NCI-H1092 (cell line): ENCODE data around the gene GTF3C4.

Experiments used
- DNase-seq: peaks from one replicate; lab custom pipeline; 2025; lab: John Stamatoyannopoulos, UW

Gene GTF3C4

GRCh38 chr9:132648283-132648682, 22.0 kb upstream of the GTF3C4 start:
- no peak for DNase-seq

GRCh38 chr9:132648685-132649084, 21.6 kb upstream of the GTF3C4 start:
- no peak for DNase-seq

GRCh38 chr9:132651259-132651658, 19.0 kb upstream of the GTF3C4 start:
- peak; percentile 26 for DNase-seq

- no peak for DNase-seq
Measured at GRCh38 chr9:132656299-132656698, 14.0 kb upstream of the GTF3C4 start.

- no peak for DNase-seq
Measured at GRCh38 chr9:132662152-132662945, 7.9 kb upstream of the GTF3C4 start.

- DNase-seq, result no peak
Measured at GRCh38 chr9:132663117-132663516, 7.1 kb upstream of the GTF3C4 start.

- no peak for DNase-seq
Measured at GRCh38 chr9:132663851-132664250, 6.4 kb upstream of the GTF3C4 start.

- no peak for DNase-seq
Measured at GRCh38 chr9:132669319-132669697, 956 bp upstream of the GTF3C4 start.

- DNase-seq, result peak; percentile 72
Measured at GRCh38 chr9:132669698-132670456, 387 bp upstream of the GTF3C4 start, which contains the start of gene DDX31. TSS of gene DDX31 (minus strand) at chr9:132669983. CDS start at chr9:132669934, 49 bp downstream.

GRCh38 chr9:132671620-132672412, 1.6 kb downstream of the GTF3C4 start:
- DNase-seq, result no peak

GRCh38 chr9:132672413-132672690, 2.1 kb downstream of the GTF3C4 start:
- no peak for DNase-seq

GRCh38 chr9:132673355-132673754, 3.1 kb downstream of the GTF3C4 start:
- DNase-seq, result no peak

GRCh38 chr9:132674485-132674884, 4.2 kb downstream of the GTF3C4 start:
- no peak for DNase-seq

GRCh38 chr9:132677976-132678375, 7.7 kb downstream of the GTF3C4 start:
- no peak for DNase-seq

- no peak for DNase-seq
Measured at GRCh38 chr9:132679946-132680625, 9.8 kb downstream of the GTF3C4 start.

- no peak for DNase-seq
Measured at GRCh38 chr9:132681561-132681960, 11.3 kb downstream of the GTF3C4 start.

- no peak for DNase-seq
Measured at GRCh38 chr9:132683873-132684272, 13.6 kb downstream of the GTF3C4 start.

- no peak for DNase-seq
Measured at GRCh38 chr9:132690696-132691095, 20.4 kb downstream of the GTF3C4 start.

- DNase-seq, result no peak
Measured at GRCh38 chr9:132694144-132694543, 23.9 kb downstream of the GTF3C4 start.

- DNase-seq, result no peak
Measured at GRCh38 chr9:132697230-132697629, 27.0 kb downstream of the GTF3C4 start.

GRCh38 chr9:132698989-132699388, 28.7 kb downstream of the GTF3C4 start:
- no peak for DNase-seq

- DNase-seq, result no peak
Measured at GRCh38 chr9:132699956-132700355, 29.7 kb downstream of the GTF3C4 start.
